Upper lobe of left lung (tissue), 6 donors: ENCODE data around the gene MEGF10. TPM values are rescaled to one million over a fixed set of nuclear protein-coding genes. Genes with fewer than 3 reads are reported as not detected.

ENCODE experiments used
- ATAC-seq, 2 donors: fragments of 200-7000 bp; cut with Tn5 transposase; one replicate each; pipeline ENCODE4 v1.9.1; 2022; ENCODE audit warnings: mild to moderate bottlenecking in 2 of 2, moderate library complexity in 2 of 2; ENCODE audit not compliant: low FRiP score in 2 of 2
- DNase-seq, 2 donors: peaks; one replicate each; pipeline ENCODE4 v3.0.0-alpha.2; 2019 to 2020
- H3K27ac ChIP-seq, 4 donors: fragments of 200-600 bp; sonication (generic); one replicate each; pipeline ENCODE4 v1.5.1; 2016 to 2019
- H3K27me3 ChIP-seq, 4 donors: fragments of 200-600 bp; sonication (generic); one replicate each; pipeline ENCODE4 v1.5.1; 2017 to 2019
- H3K36me3 ChIP-seq, 4 donors: fragments of 200-600 bp; sonication (generic); one replicate each; pipeline ENCODE4 v1.5.1; 2016 to 2019
- H3K4me1 ChIP-seq, 4 donors: fragments of 200-600 bp; sonication (generic); one replicate each; pipeline ENCODE4 v1.5.1; 2018 to 2019
- H3K4me3 ChIP-seq, 4 donors: fragments of 200-600 bp; sonication (generic); one replicate each; pipeline ENCODE4 v1.5.1; 2017 to 2019; ENCODE audit warnings: mild to moderate bottlenecking in 2 of 4, moderate library complexity in 1 of 4
- H3K9me3 ChIP-seq, 4 donors: fragments of 200-600 bp; sonication (generic); one replicate each; pipeline ENCODE4 v1.5.1; 2018 to 2019
- CTCF ChIP-seq, 6 experiments: fragments of 450-650 bp in 4 of 6; fragments of 200-600 bp in 2 of 6; sonication (generic) in 2 of 6; IDR thresholded peaks; one replicate each; pipeline ENCODE4 v1.5.1; 2016 to 2019; ENCODE audit warnings: antibody characterized with exemption in 6 of 6
- EP300 ChIP-seq, 4 donors: sonication (generic); formaldehyde crosslinking; IDR thresholded peaks; one replicate each; pipeline ENCODE4 v1.5.1; 2017; ENCODE audit warnings: antibody characterized with exemption in 4 of 4, control low read depth in 2 of 4
- POLR2A ChIP-seq, 4 donors: fragments of 450-650 bp; IDR thresholded peaks; one replicate each; pipeline ENCODE4 v1.5.1; 2016 to 2017; ENCODE audit warnings: antibody characterized with exemption in 4 of 4, mild to moderate bottlenecking in 2 of 4
- POLR2AphosphoS5 ChIP-seq, 2 donors: sonication (generic); formaldehyde crosslinking; IDR thresholded peaks; one replicate each; pipeline ENCODE4 v1.5.1; 2017; ENCODE audit warnings: antibody characterized with exemption in 2 of 2
- WGBS, 2 donors: methylation state at CpG; one replicate each; pipeline ENCODE4 v1.1.5; 2017 to 2018; 5-methylcytosine and 5-hydroxymethylcytosine counted together
- total RNA-seq, 6 donors: library from RNA; depleted of rRNA in 4 of 6; stranded (reverse); fragments of >200 nt in 4 of 6; gene quantifications; one replicate each; pipeline versions ENCODE4 v1.1.0 to v1.2.1, GENCODE V29; 2016 to 2021
- donor health status: DM: no; HTN: no; CAD: no; lungs with moderate emphysema.
- donor health status: DM: no; HTN: yes; CAD: no; lungs with severe emphysema.

The MEGF10 gene
- total RNA-seq, 6 donors from 2014 or later: under 0.01 to 3.3 (median 0.17) TPM; not detected in 3

GRCh38 chr5:127335381-127335780 lies 44.8 kb downstream of the MEGF10 start:
- H3K27me3 ChIP-seq: no peaks in the 10 kb centered on the region
- H3K27ac ChIP-seq: no peak overlapping the region
- no peaks in the 10 kb centered on the region for H3K4me1 ChIP-seq
- no peak for DNase-seq
- WGBS, 2 donors: 82 to 94% methylated on average over 2 of the region's 2 CpGs
- H3K9me3 ChIP-seq: no peaks in the 10 kb centered on the region
- no peak for ATAC-seq
- TF ChIP-seq EP300 (IDR thresholded peaks at IDR 0.05) (no peak), POLR2AphosphoS5 (IDR thresholded peaks at IDR 0.05) (no peak), CTCF (IDR thresholded peaks at IDR 0.05) (no peak), POLR2A (IDR thresholded peaks at IDR 0.05) (no peak)
- no peaks in the 10 kb centered on the region for H3K36me3 ChIP-seq
- H3K4me3 ChIP-seq: no peak overlapping the region

- H3K4me3 ChIP-seq: no peak overlapping the region
- H3K27ac ChIP-seq: no peak overlapping the region
- no peak for DNase-seq
- no peaks in the 10 kb centered on the region for H3K36me3 ChIP-seq
- TF ChIP-seq EP300 (IDR thresholded peaks at IDR 0.05) (no peak), POLR2AphosphoS5 (IDR thresholded peaks at IDR 0.05) (no peak), POLR2A (IDR thresholded peaks at IDR 0.05) (no peak), CTCF (IDR thresholded peaks at IDR 0.05) (no peak)
- no peaks in the 10 kb centered on the region for H3K27me3 ChIP-seq
- 84 to 94% methylated on average over 1 of the region's 1 CpG for WGBS, 2 donors
- no peak for ATAC-seq
- H3K9me3 ChIP-seq: no peaks in the 10 kb centered on the region
- H3K4me1 ChIP-seq: no peaks in the 10 kb centered on the region
Measured at GRCh38 chr5:127337876-127338275, 47.3 kb downstream of the MEGF10 start.

GRCh38 chr5:127338501-127338900 lies 47.9 kb downstream of the MEGF10 start:
- Histone ChIP-seq H3K4me1 (no peaks in the 10 kb centered on the region), H3K4me3 (no peak overlapping the region), H3K36me3 (no peaks in the 10 kb centered on the region), H3K27ac (no peak overlapping the region), H3K9me3 (no peaks in the 10 kb centered on the region), H3K27me3 (no peaks in the 10 kb centered on the region)
- ATAC-seq: no peak
- WGBS, 2 donors: 84 to 91% methylated on average over 1 of the region's 1 CpG
- no peak for DNase-seq
- TF ChIP-seq POLR2A (IDR thresholded peaks at IDR 0.05): no peak
- no peak for TF ChIP-seq POLR2AphosphoS5 (IDR thresholded peaks at IDR 0.05)
- no peak for TF ChIP-seq CTCF (IDR thresholded peaks at IDR 0.05)
- no peak for TF ChIP-seq EP300 (IDR thresholded peaks at IDR 0.05)

GRCh38 chr5:127340606-127341005 lies 50.0 kb downstream of the MEGF10 start:
- DNase-seq: no peak
- Histone ChIP-seq H3K4me3 (no peak overlapping the region), H3K27me3 (no peaks in the 10 kb centered on the region), H3K36me3 (no peaks in the 10 kb centered on the region), H3K4me1 (no peaks in the 10 kb centered on the region), H3K27ac (no peak overlapping the region), H3K9me3 (no peaks in the 10 kb centered on the region)
- WGBS, 2 donors: 94 to 97% methylated on average over 4 of the region's 4 CpGs
- ATAC-seq: no peak
- TF ChIP-seq POLR2A (IDR thresholded peaks at IDR 0.05): no peak
- no peak for TF ChIP-seq CTCF (IDR thresholded peaks at IDR 0.05)
- no peak for TF ChIP-seq POLR2AphosphoS5 (IDR thresholded peaks at IDR 0.05)
- no peak for TF ChIP-seq EP300 (IDR thresholded peaks at IDR 0.05)

GRCh38 chr5:127342364-127342763 lies 51.8 kb downstream of the MEGF10 start:
- no peak for DNase-seq
- Histone ChIP-seq H3K9me3 (no peaks in the 10 kb centered on the region), H3K36me3 (no peaks in the 10 kb centered on the region), H3K27me3 (no peaks in the 10 kb centered on the region), H3K27ac (no peak overlapping the region), H3K4me3 (no peak overlapping the region), H3K4me1 (no peaks in the 10 kb centered on the region)
- TF ChIP-seq EP300 (IDR thresholded peaks at IDR 0.05): no peak
- TF ChIP-seq POLR2AphosphoS5 (IDR thresholded peaks at IDR 0.05): no peak
- no peak for TF ChIP-seq POLR2A (IDR thresholded peaks at IDR 0.05)
- TF ChIP-seq CTCF (IDR thresholded peaks at IDR 0.05): no peak
- WGBS, 2 donors: 87 to 88% methylated on average over 3 of the region's 3 CpGs
- no peak for ATAC-seq
